H9 (cell line): ENCODE results near the gene ABCA3. TPM values are rescaled to one million over a fixed set of nuclear protein-coding genes. Genes with fewer than 3 reads are reported as not detected.

Experiments
- DNase-seq: peaks from one replicate; pipeline ENCODE4 v3.0.0-alpha.2; 2017
- H2AFZ ChIP-seq: one replicate; pipeline ENCODE4 v1.6.1; 2013; ENCODE audit warnings: mild to moderate bottlenecking, low read length, control low read depth, moderate library complexity
- H2AK5ac ChIP-seq: 2 replicates; pipeline ENCODE4 v1.6.1; 2013; ENCODE audit warnings: low read length, control low read depth, mixed read lengths; ENCODE audit not compliant: insufficient read length
- H2BK120ac ChIP-seq: one replicate; pipeline ENCODE4 v1.6.1; 2013; ENCODE audit warnings: low read depth, mild to moderate bottlenecking, low read length, control low read depth, inconsistent platforms; ENCODE audit not compliant: poor library complexity, severe bottlenecking
- H2BK12ac ChIP-seq: 2 replicates; pipeline ENCODE4 v1.6.1; 2013; ENCODE audit warnings: low read length, control low read depth, mixed read lengths, low read depth; ENCODE audit not compliant: insufficient read length
- H2BK15ac ChIP-seq: 2 replicates; pipeline ENCODE4 v1.6.1; 2013; ENCODE audit warnings: low read depth, low read length, control low read depth
- H2BK20ac ChIP-seq: one replicate; pipeline ENCODE4 v1.6.1; 2013; ENCODE audit warnings: low read depth, mild to moderate bottlenecking, low read length, control low read depth, inconsistent platforms; ENCODE audit not compliant: poor library complexity, severe bottlenecking
- H2BK5ac ChIP-seq: 2 replicates; pipeline ENCODE4 v1.6.1; 2013; ENCODE audit warnings: low read length, control low read depth, mixed read lengths; ENCODE audit not compliant: insufficient read length
- H3K14ac ChIP-seq: 2 replicates; pipeline ENCODE4 v1.6.1; 2013; ENCODE audit warnings: low read length, control low read depth; ENCODE audit not compliant: insufficient read depth
- H3K18ac ChIP-seq: 2 replicates; pipeline ENCODE4 v1.6.1; 2013; ENCODE audit warnings: low read depth, mild to moderate bottlenecking, mixed read lengths, low read length, control low read depth; ENCODE audit not compliant: insufficient read length
- H3K23ac ChIP-seq: 2 replicates; pipeline ENCODE4 v1.6.1; 2013; ENCODE audit warnings: low read length, control low read depth, mixed read lengths, low read depth; ENCODE audit not compliant: insufficient read length
- H3K23me2 ChIP-seq: 2 replicates; pipeline ENCODE4 v1.6.1; 2013; ENCODE audit warnings: low read depth, mild to moderate bottlenecking, mixed read lengths, low read length, control low read depth; ENCODE audit not compliant: insufficient read length, poor library complexity, severe bottlenecking
- H3K27ac ChIP-seq: 2 replicates; pipeline ENCODE4 v1.5.1; 2013; ENCODE audit warnings: low read length, control low read depth, mixed read lengths, low read depth; ENCODE audit not compliant: insufficient read length
- H3K27me3 ChIP-seq: 2 replicates; pipeline ENCODE4 v1.6.1; 2013; ENCODE audit warnings: low read length, control low read depth, inconsistent platforms; ENCODE audit not compliant: insufficient read depth
- H3K4ac ChIP-seq: 2 replicates; pipeline ENCODE4 v1.6.1; 2013; ENCODE audit warnings: low read depth, mild to moderate bottlenecking, control low read depth, inconsistent platforms, low read length, moderate library complexity
- H3K4me1 ChIP-seq: 2 replicates; pipeline ENCODE4 v1.6.1; 2013; ENCODE audit warnings: low read length, control low read depth, inconsistent platforms; ENCODE audit not compliant: insufficient read depth
- H3K4me2 ChIP-seq: 2 replicates; pipeline ENCODE4 v1.6.1; 2013; ENCODE audit warnings: low read length, control low read depth, mixed read lengths; ENCODE audit not compliant: insufficient read length, insufficient read depth
- H3K56ac ChIP-seq: 2 replicates; pipeline ENCODE4 v1.6.1; 2013; ENCODE audit warnings: low read depth, mild to moderate bottlenecking, mixed read lengths, low read length, control low read depth; ENCODE audit not compliant: insufficient read length
- H3K79me1 ChIP-seq: 2 replicates; pipeline ENCODE4 v1.6.1; 2013; ENCODE audit warnings: low read depth, mild to moderate bottlenecking, moderate library complexity, low read length, control low read depth, inconsistent platforms; ENCODE audit not compliant: insufficient read depth, poor library complexity, severe bottlenecking
- H3K79me2 ChIP-seq: 2 replicates; pipeline ENCODE4 v1.6.1; 2013; ENCODE audit warnings: low read length, control low read depth, inconsistent platforms; ENCODE audit not compliant: insufficient read depth
- H3K9ac ChIP-seq: 2 replicates; pipeline ENCODE4 v1.6.1; 2013; ENCODE audit warnings: low read length, control low read depth, mixed read lengths; ENCODE audit not compliant: insufficient read length; ENCODE audit errors: extremely low read depth
- H3K9me3 ChIP-seq: one replicate; pipeline ENCODE4 v1.6.1; 2013; ENCODE audit warnings: low read depth, low read length, inconsistent platforms; ENCODE audit not compliant: control insufficient read depth
- H3T11ph ChIP-seq: one replicate; pipeline ENCODE4 v1.6.1; 2013; ENCODE audit warnings: mild to moderate bottlenecking, low read length, control low read depth, inconsistent platforms
- H4K20me1 ChIP-seq: one replicate; pipeline ENCODE4 v1.6.1; 2013; ENCODE audit not compliant: control insufficient read depth, insufficient read length, insufficient read depth
- H4K5ac ChIP-seq: 2 replicates; pipeline ENCODE4 v1.6.1; 2013; ENCODE audit warnings: low read depth, mild to moderate bottlenecking, mixed read lengths, low read length, control low read depth; ENCODE audit not compliant: insufficient read length
- H4K8ac ChIP-seq: replicated peaks from 2 replicates; pipeline ENCODE4 v1.6.1; 2013; ENCODE audit warnings: low read length, control low read depth, mixed read lengths, low read depth; ENCODE audit not compliant: insufficient read length
- H4K91ac ChIP-seq: 2 replicates; pipeline ENCODE4 v1.6.1; 2013; ENCODE audit warnings: low read depth, mild to moderate bottlenecking, moderate library complexity, mixed read lengths, low read length, control low read depth; ENCODE audit not compliant: insufficient read length
- H3K27ac Mint-ChIP-seq, 3 experiments: 2 replicates in 2 of 3; 3 replicates in 1 of 3; pipeline ENCODE4 v1.8.0; 2020 to 2021; ENCODE audit warnings: mixed read lengths in 3 of 3, mild to moderate bottlenecking in 1 of 3, moderate library complexity in 1 of 3
- H3K27me3 Mint-ChIP-seq: 2 replicates; pipeline ENCODE4 v1.8.0; 2021; ENCODE audit warnings: low read depth, mild to moderate bottlenecking, moderate library complexity, mixed read lengths
- H3K36me3 Mint-ChIP-seq, 3 experiments: 2 replicates in 2 of 3; 3 replicates in 1 of 3; pipeline ENCODE4 v1.8.0; 2020 to 2021; ENCODE audit warnings: low read depth in 3 of 3, mixed read lengths in 3 of 3; ENCODE audit not compliant: insufficient read depth in 1 of 3
- H3K4me1 Mint-ChIP-seq, 2 experiments: 2 replicates each; pipeline ENCODE4 v1.8.0; 2020; ENCODE audit warnings: mixed read lengths in 2 of 2
- H3K4me3 Mint-ChIP-seq, 2 experiments: 2 replicates in 1 of 2; 3 replicates in 1 of 2; pipeline ENCODE4 v1.8.0; 2020 to 2021; ENCODE audit warnings: mild to moderate bottlenecking in 2 of 2, mixed read lengths in 2 of 2, moderate library complexity in 1 of 2
- H3K9me3 Mint-ChIP-seq, 2 experiments: 2 replicates in 1 of 2; 3 replicates in 1 of 2; pipeline ENCODE4 v1.8.0; 2020; ENCODE audit warnings: mild to moderate bottlenecking in 2 of 2, mixed read lengths in 2 of 2, moderate library complexity in 1 of 2
- CTCF ChIP-seq: fragments of 200-600 bp; sonication (generic); conservative IDR thresholded peaks from 3 replicates; pipeline ENCODE4 v1.8.0; 2021; ENCODE audit warnings: antibody characterized with exemption, mild to moderate bottlenecking
- WGBS: extraction: QIAGEN DNeasy Blood & Tissue Kit; methylation state at CpG from one replicate; pipeline ENCODE4 v1.1.7; 2013; ENCODE audit warnings: missing lambda C conversion rate, low lambda C conversion rate, mixed read lengths; ENCODE audit not compliant: insufficient read length; ENCODE audit errors: extremely low coverage; 5-methylcytosine and 5-hydroxymethylcytosine counted together
- total RNA-seq: library from RNA; stranded (reverse); gene quantifications from 2 replicates; pipeline ENCODE4 v1.2.1, GENCODE V29; 2021

ABCA3 gene
- total RNA-seq, 1 experiment from 2014 or later = 8.0 TPM

- H4K91ac ChIP-seq = no peak overlapping the region
- Mint-ChIP-seq H3K4me3 (no peak overlapping the region), H3K4me1 (no peaks in the 10 kb centered on the region), H3K27ac (no peak overlapping the region), H3K9me3 (no peaks in the 10 kb centered on the region), H3K27me3 (no peaks in the 10 kb centered on the region; the same call in 1 of the 2 replicates), H3K36me3 (no peaks in the 10 kb centered on the region; a peak in 1 of 7 replicates)
- no peak overlapping the region for H2BK20ac ChIP-seq
- no peaks in the 10 kb centered on the region for H3K23me2 ChIP-seq
- H3K14ac ChIP-seq = no peak overlapping the region
- no peak overlapping the region for H3K27ac ChIP-seq
- no peak overlapping the region for H2BK12ac ChIP-seq
- no peak overlapping the region for H4K8ac ChIP-seq
- TF ChIP-seq CTCF = no peak
- H3K56ac ChIP-seq = no peak overlapping the region
- no peak overlapping the region for H3K4me2 ChIP-seq
- H3K27me3 ChIP-seq = no peaks in the 10 kb centered on the region
- H3K79me2 ChIP-seq = no peaks in the 10 kb centered on the region
- H3K79me1 ChIP-seq = no peaks in the 10 kb centered on the region
- H4K20me1 ChIP-seq = no peaks in the 10 kb centered on the region
- H3K18ac ChIP-seq = no peak overlapping the region
- no peak overlapping the region for H3K9ac ChIP-seq
- H2BK15ac ChIP-seq = no peak overlapping the region
- H2AFZ ChIP-seq = no peak overlapping the region
- no peak overlapping the region for H3K23ac ChIP-seq
- H3T11ph ChIP-seq = no peak overlapping the region
- no peak overlapping the region for H2BK5ac ChIP-seq
- H3K9me3 ChIP-seq = no peaks in the 10 kb centered on the region
- no peak overlapping the region for H4K5ac ChIP-seq
- no peak overlapping the region for H2BK120ac ChIP-seq
- no peak for DNase-seq
- H2AK5ac ChIP-seq = no peak overlapping the region
- no CpG with 5 or more reads among the region's 9 CpGs for WGBS
- H3K4me1 ChIP-seq = 0 out of 2 replicates have a peak, but pooled peaks cover 3% of the 10 kb centered on the region
- no peak overlapping the region for H3K4ac ChIP-seq
Observed at GRCh38 chr16:2298621-2299020, 41.9 kb downstream of the ABCA3 start.
